SK-N-SH (cell line): ENCODE results near the gene E2F3. TPM values are rescaled to one million over a fixed set of nuclear protein-coding genes. Genes with fewer than 3 reads are reported as not detected.

ENCODE experiments used
- CTCF ChIA-PET: fragments of 300-600, 350-600 bp; formaldehyde crosslinking; extraction: SDS; loops from one replicate; lab custom pipeline; 2021; lab: Yijun Ruan, JAX
- POLR2A ChIA-PET: fragments of 350-600 bp; sonication (Branson Sonifier 250); formaldehyde crosslinking; extraction: SDS; loops from one replicate; lab custom pipeline; 2020; ENCODE audit warnings: antibody characterized with exemption, inconsistent platforms; lab: Yijun Ruan, JAX
- DNase-seq: peaks from one replicate; pipeline ENCODE4 v3.0.0; 2012
- H2AFZ ChIP-seq: fragments of 200-600 bp; sonication (generic); 2 replicates; pipeline ENCODE4 v1.8.1; 2016; ENCODE audit warnings: antibody characterized with exemption, mild to moderate bottlenecking, low read depth
- H3F3A ChIP-seq: fragments of 200-600 bp; sonication (generic); replicated peaks from 2 replicates; pipeline ENCODE3; 2016; ENCODE audit warnings: antibody characterized with exemption, mild to moderate bottlenecking; ENCODE audit not compliant: insufficient read depth
- H3K27ac ChIP-seq, 2 experiments: fragments of 200-500 bp in 1 of 2; fragments of 200-600 bp in 1 of 2; sonication (Bioruptor generic) in 1 of 2; sonication (generic), shearing (Covaris generic) in 1 of 2; 2 replicates each; pipeline versions ENCODE4 v1.5.1 to v1.6.1; 2014 to 2016; ENCODE audit warnings: low read depth in 2 of 2, inconsistent platforms in 1 of 2, low read length in 1 of 2, mild to moderate bottlenecking in 1 of 2, mixed read lengths in 1 of 2
- H3K27me3 ChIP-seq: fragments of 200-600 bp; sonication (generic), shearing (Covaris generic); 2 replicates; pipeline ENCODE4 v1.6.1; 2016; ENCODE audit warnings: mixed run types; ENCODE audit not compliant: insufficient read depth
- H3K36me3 ChIP-seq, 2 experiments: fragments of 200-500 bp in 1 of 2; fragments of 200-600 bp in 1 of 2; sonication (Bioruptor generic) in 1 of 2; sonication (generic) in 1 of 2; replicated peaks in 1 of 2; 2 replicates each; pipeline versions ENCODE3 to v1.5.1; 2014 to 2016; ENCODE audit warnings: low read length in 1 of 2, mild to moderate bottlenecking in 1 of 2; ENCODE audit not compliant: insufficient read depth in 2 of 2, control insufficient read depth in 1 of 2
- H3K4me1 ChIP-seq, 2 experiments: fragments of 200-500 bp in 1 of 2; fragments of 200-600 bp in 1 of 2; sonication (Bioruptor generic) in 1 of 2; sonication (generic), shearing (Covaris generic) in 1 of 2; 2 replicates each; pipeline versions ENCODE4 v1.5.1 to v1.6.1; 2014 to 2016; ENCODE audit warnings: low read depth in 1 of 2, low read length in 1 of 2, mixed run types in 1 of 2; ENCODE audit not compliant: insufficient read depth in 2 of 2, control insufficient read depth in 1 of 2
- H3K4me2 ChIP-seq: fragments of 200-600 bp; sonication (generic), shearing (Covaris generic); 2 replicates; pipeline ENCODE4 v1.6.1; 2017; ENCODE audit warnings: mixed run types
- H3K4me3 ChIP-seq, 2 experiments: fragments of 200-500 bp in 1 of 2; fragments of 200-600 bp in 1 of 2; sonication (Bioruptor generic) in 1 of 2; sonication (generic), shearing (Covaris generic) in 1 of 2; 2 replicates each; pipeline versions ENCODE4 v1.5.1 to v1.8.1; 2014 to 2016; ENCODE audit warnings: low read depth in 2 of 2, inconsistent platforms in 1 of 2, low read length in 1 of 2, mild to moderate bottlenecking in 1 of 2, mixed read lengths in 1 of 2, moderate library complexity in 1 of 2
- H3K79me2 ChIP-seq: fragments of 200-600 bp; sonication (generic); 2 replicates; pipeline ENCODE4 v1.8.1; 2017; ENCODE audit warnings: mild to moderate bottlenecking; ENCODE audit not compliant: insufficient read depth
- H3K9ac ChIP-seq: fragments of 200-600 bp; sonication (generic); 2 replicates; pipeline ENCODE4 v1.6.1; 2017; ENCODE audit warnings: mixed run types
- H3K9me2 ChIP-seq: fragments of 200-600 bp; sonication (generic); 2 replicates; pipeline ENCODE4 v1.6.1; 2017; ENCODE audit warnings: mixed run types
- H3K9me3 ChIP-seq: fragments of 200-600 bp; sonication (generic); 2 replicates; pipeline ENCODE4 v1.6.1; 2017; ENCODE audit warnings: mixed run types, mild to moderate bottlenecking, moderate library complexity
- H4K20me1 ChIP-seq: fragments of 200-600 bp; sonication (generic); 2 replicates; pipeline ENCODE4 v1.6.1; 2017; ENCODE audit warnings: mild to moderate bottlenecking, mixed run types; ENCODE audit not compliant: insufficient read depth
- CTCF ChIP-seq: fragments of 200-600 bp; sonication (generic); IDR thresholded peaks from 2 replicates; pipeline ENCODE4 v1.6.1; 2017; ENCODE audit warnings: antibody characterized with exemption, mild to moderate bottlenecking, moderate library complexity
- EZH2phosphoT487 ChIP-seq: fragments of 200-600 bp; sonication (generic); IDR thresholded peaks from 2 replicates; pipeline ENCODE4 v1.6.1; 2017; ENCODE audit warnings: low read depth, mixed run types, mild to moderate bottlenecking, antibody characterized with exemption, moderate library complexity, borderline replicate concordance
- FOSL2 ChIP-seq: IDR thresholded peaks from 2 replicates; pipeline ENCODE4 v1.4.0; 2012; ENCODE audit warnings: low read depth, mild to moderate bottlenecking, moderate library complexity, borderline replicate concordance
- FOXM1 ChIP-seq: IDR thresholded peaks from 2 replicates; pipeline ENCODE4 v1.4.0; 2012; ENCODE audit warnings: low read depth, mild to moderate bottlenecking
- IRF3 ChIP-seq: fragments of 150-350 bp; IDR thresholded peaks from 2 replicates; pipeline ENCODE4 v1.6.1; 2016; ENCODE audit warnings: mild to moderate bottlenecking, low read depth, low read length
- MAX ChIP-seq: IDR thresholded peaks from 2 replicates; pipeline ENCODE4 v1.4.0; 2012; ENCODE audit warnings: low read depth
- MEF2A ChIP-seq: IDR thresholded peaks from 2 replicates; pipeline ENCODE4 v1.4.0; 2012; ENCODE audit warnings: low read depth, borderline replicate concordance
- MXI1 ChIP-seq: IDR thresholded peaks from 2 replicates; pipeline ENCODE4 v1.6.1; 2012; ENCODE audit warnings: mild to moderate bottlenecking, low read depth, low read length, improper control_type of control experiment
- NRF1 ChIP-seq: IDR thresholded peaks from 2 replicates; pipeline ENCODE4 v1.6.1; 2012; ENCODE audit warnings: low read depth, mild to moderate bottlenecking, low read length
- RAD21 ChIP-seq: IDR thresholded peaks from 2 replicates; pipeline ENCODE4 v1.6.1; 2012; ENCODE audit warnings: mild to moderate bottlenecking, low read length
- RFX5 ChIP-seq: IDR thresholded peaks from 2 replicates; pipeline ENCODE4 v1.6.1; 2012; ENCODE audit warnings: mild to moderate bottlenecking, improper control_type of control experiment, low read length
- RXRA ChIP-seq: IDR thresholded peaks from 2 replicates; pipeline ENCODE4 v1.4.0; 2012; ENCODE audit warnings: low read depth, mild to moderate bottlenecking, borderline replicate concordance
- SIN3A ChIP-seq: IDR thresholded peaks from 2 replicates; pipeline ENCODE4 v1.6.1; 2012; ENCODE audit warnings: low read depth, mild to moderate bottlenecking, low read length, moderate library complexity, borderline replicate concordance
- SMC3 ChIP-seq: IDR thresholded peaks from 2 replicates; pipeline ENCODE4 v1.6.1; 2012; ENCODE audit warnings: low read depth, low read length, improper control_type of control experiment
- TAF1 ChIP-seq: IDR thresholded peaks from 2 replicates; pipeline ENCODE4 v1.6.1; 2012; ENCODE audit warnings: low read depth, mild to moderate bottlenecking, low read length, moderate library complexity, borderline replicate concordance
- TCF12 ChIP-seq: IDR thresholded peaks from 2 replicates; pipeline ENCODE4 v1.4.0; 2012
- USF2 ChIP-seq: fragments of 150-350 bp; IDR thresholded peaks from 2 replicates; pipeline ENCODE4 v1.6.1; 2017; ENCODE audit warnings: antibody characterized with exemption, low read length, low read depth, borderline replicate concordance
- WGBS: methylation state at CpG from one replicate; pipeline ENCODE4 v1.1.6; 2017; ENCODE audit warnings: low lambda C conversion rate; 5-methylcytosine and 5-hydroxymethylcytosine counted together
- polyA plus RNA-seq, 3 experiments: library from polyadenylated mRNA; depleted of rRNA; stranded (reverse); fragments of >200 nt; gene quantifications; 2 replicates each; pipeline ENCODE4 v1.2.3, GENCODE V29; 2012
- TF ChIP-seq, protein P1 (sequence below): IDR thresholded peaks from 2 replicates; pipeline ENCODE4 v1.4.0; 2012; ENCODE audit warnings: low read depth, borderline replicate concordance

Gene E2F3
- polyA plus RNA-seq, 1 of the 3 experiments (the other 2 are of a cell fraction), result 12.7 TPM

DNA sequence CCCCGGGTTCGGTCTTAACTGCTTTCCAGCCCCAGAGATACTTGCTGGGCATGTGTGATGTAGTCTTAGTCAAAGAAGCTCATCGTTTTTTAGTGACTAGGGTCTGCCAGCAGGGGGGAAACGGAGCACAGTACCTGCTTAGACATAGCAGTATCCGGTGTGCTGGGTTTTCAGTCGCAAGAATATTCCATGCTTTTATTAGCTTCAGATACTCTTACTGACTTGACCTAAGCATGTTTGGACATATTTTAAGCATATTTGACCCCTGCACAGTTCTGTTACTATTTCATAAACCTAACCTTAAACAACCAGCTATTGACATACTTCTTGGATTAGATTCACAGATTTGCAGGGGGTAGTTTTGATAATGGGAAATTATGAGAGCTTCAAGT, 3.0 kb downstream of the E2F3 start:
- Histone ChIP-seq H3K79me2 (peaks cover 66% of the 10 kb centered on the region), H3K27me3 (no peaks in the 10 kb centered on the region), H3K4me3 (peak overlapping the region; percentile 83 to 86), H3K4me2 (peak overlapping the region; percentile 92)
- 3% methylated on average over 6 of the region's 6 CpGs for WGBS
- no peak; the same call in 1 of the 2 replicates for TF ChIP-seq MAX
- TF ChIP-seq FOXM1, result no peak
- TF ChIP-seq, protein P1, sequence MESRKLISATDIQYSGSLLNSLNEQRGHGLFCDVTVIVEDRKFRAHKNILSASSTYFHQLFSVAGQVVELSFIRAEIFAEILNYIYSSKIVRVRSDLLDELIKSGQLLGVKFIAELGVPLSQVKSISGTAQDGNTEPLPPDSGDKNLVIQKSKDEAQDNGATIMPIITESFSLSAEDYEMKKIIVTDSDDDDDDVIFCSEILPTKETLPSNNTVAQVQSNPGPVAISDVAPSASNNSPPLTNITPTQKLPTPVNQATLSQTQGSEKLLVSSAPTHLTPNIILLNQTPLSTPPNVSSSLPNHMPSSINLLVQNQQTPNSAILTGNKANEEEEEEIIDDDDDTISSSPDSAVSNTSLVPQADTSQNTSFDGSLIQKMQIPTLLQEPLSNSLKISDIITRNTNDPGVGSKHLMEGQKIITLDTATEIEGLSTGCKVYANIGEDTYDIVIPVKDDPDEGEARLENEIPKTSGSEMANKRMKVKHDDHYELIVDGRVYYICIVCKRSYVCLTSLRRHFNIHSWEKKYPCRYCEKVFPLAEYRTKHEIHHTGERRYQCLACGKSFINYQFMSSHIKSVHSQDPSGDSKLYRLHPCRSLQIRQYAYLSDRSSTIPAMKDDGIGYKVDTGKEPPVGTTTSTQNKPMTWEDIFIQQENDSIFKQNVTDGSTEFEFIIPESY, result no peak
- no peak for TF ChIP-seq RXRA
- no peak for TF ChIP-seq EZH2phosphoT487
- peak; percentile 45 for TF ChIP-seq SMC3
- TF ChIP-seq NRF1, result no peak
- peak; percentile 55; the same call in 1 of the 2 replicates for TF ChIP-seq MXI1
- no peak for TF ChIP-seq MEF2A
- TF ChIP-seq TCF12, result no peak
- peak; percentile 83 for TF ChIP-seq SIN3A
- TF ChIP-seq RFX5, result no peak
- TF ChIP-seq CTCF, result peak; percentile 66
- peak; percentile 69 for TF ChIP-seq RAD21
- TF ChIP-seq, all 33 proteins: peak for 5
- no peaks in the 10 kb centered on the region for H3K9me2 ChIP-seq
- no peak overlapping the region for H2AFZ ChIP-seq
- peaks cover 5 to 9% of the 10 kb centered on the region in 2 experiments; a peak in 1 of 4 replicates for H3K4me1 ChIP-seq
- no peaks in the 10 kb centered on the region for H3K9me3 ChIP-seq
- H3K27ac ChIP-seq, result peak overlapping the region; percentile 93 to 97
- DNase-seq, result peak; percentile 69
- ChIA-PET CTCF (interaction anchor here (0.6 to 3.9 kb wide), 31 partner anchors 9 to 1184 kb away, joined by 3 to 26 read pairs (median 5); partner anchors contain the start of gene CDKAL1), POLR2A (no interaction called here)
- peaks cover 51% of the 10 kb centered on the region for H4K20me1 ChIP-seq
- H3K9ac ChIP-seq, result peak overlapping the region; percentile 99
- H3K36me3 ChIP-seq, result peaks cover 23 to 33% of the 10 kb centered on the region in 2 experiments
- peaks cover 11% of the 10 kb centered on the region for H3F3A ChIP-seq

- POLR2A ChIA-PET, result no interaction called here
- no peak overlapping the region for H3K4me2 ChIP-seq
- TF ChIP-seq IRF3 (no peak), USF2 (no peak), TAF1 (no peak), NRF1 (no peak), MEF2A (no peak), CTCF (no peak), FOSL2 (no peak), MAX (no peak)
Measured at GRCh38 chr6:20408851-20409250, 7.2 kb downstream of the E2F3 start.

More at GRCh38 chr6:20408851-20409250, 7.2 kb downstream of the E2F3 start:
- H3K9ac ChIP-seq, result no peak overlapping the region
- H3F3A ChIP-seq, result peaks cover 11% of the 10 kb centered on the region
- peaks cover 5 to 9% of the 10 kb centered on the region in 2 experiments; a peak in 1 of 4 replicates for H3K4me1 ChIP-seq
- no peaks in the 10 kb centered on the region for H3K27me3 ChIP-seq
- peaks cover 99% of the 10 kb centered on the region for H3K79me2 ChIP-seq
- H3K4me3 ChIP-seq, result no peak overlapping the region
- no peaks in the 10 kb centered on the region for H3K9me2 ChIP-seq
- H3K27ac ChIP-seq, result no peak overlapping the region
- no peak for DNase-seq
- H4K20me1 ChIP-seq, result peaks cover 93% of the 10 kb centered on the region
- H3K9me3 ChIP-seq, result no peaks in the 10 kb centered on the region
- WGBS, result 96% methylated on average over 4 of the region's 4 CpGs
- H2AFZ ChIP-seq, result no peak overlapping the region
- H3K36me3 ChIP-seq, result peaks cover 29 to 47% of the 10 kb centered on the region in 2 experiments
- CTCF ChIA-PET, result no interaction called here
